GM03348 (cell line): Measurements from ENCODE around the gene AFG1L.
"Not testable (repeated sequence)": the region's sequence is repeated elsewhere in the genome, so short reads cannot be mapped to it uniquely, and the experiment has no call there.

Source experiments
- DNase-seq: peaks from one replicate; pipeline ENCODE4 v3.0.0; 2012; ENCODE audit warnings: low spot score

AFG1L gene

GRCh38 chr6:108294727-108295625 is at the start of gene AFG1L:
Gene AFG1L, plus strand, starts transcription at chr6:108295054. Its CDS starts 26 bp downstream, at chr6:108295080.
- DNase-seq = peak; percentile 97

DNA sequence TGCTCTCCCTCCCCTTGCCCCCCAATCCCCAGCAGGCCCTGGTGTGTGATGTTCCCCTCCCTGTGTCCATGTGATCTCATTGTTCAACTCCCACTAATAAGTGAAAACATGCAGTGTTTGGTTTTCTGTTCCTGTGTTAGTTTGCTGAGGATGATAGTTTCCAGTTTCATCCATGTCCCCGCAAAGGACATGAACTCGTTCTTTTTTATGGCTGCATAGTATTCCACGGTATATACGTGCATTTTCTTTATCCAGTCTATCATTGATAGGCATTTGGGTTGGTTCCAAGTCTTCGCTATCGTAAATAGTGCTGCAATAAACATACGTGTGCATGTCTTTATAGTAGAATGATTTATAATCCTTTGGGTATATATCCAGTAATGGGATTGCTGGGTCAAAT is 49.8 kb upstream of the AFG1L start:
- not testable (repeated sequence) for DNase-seq

DNA sequence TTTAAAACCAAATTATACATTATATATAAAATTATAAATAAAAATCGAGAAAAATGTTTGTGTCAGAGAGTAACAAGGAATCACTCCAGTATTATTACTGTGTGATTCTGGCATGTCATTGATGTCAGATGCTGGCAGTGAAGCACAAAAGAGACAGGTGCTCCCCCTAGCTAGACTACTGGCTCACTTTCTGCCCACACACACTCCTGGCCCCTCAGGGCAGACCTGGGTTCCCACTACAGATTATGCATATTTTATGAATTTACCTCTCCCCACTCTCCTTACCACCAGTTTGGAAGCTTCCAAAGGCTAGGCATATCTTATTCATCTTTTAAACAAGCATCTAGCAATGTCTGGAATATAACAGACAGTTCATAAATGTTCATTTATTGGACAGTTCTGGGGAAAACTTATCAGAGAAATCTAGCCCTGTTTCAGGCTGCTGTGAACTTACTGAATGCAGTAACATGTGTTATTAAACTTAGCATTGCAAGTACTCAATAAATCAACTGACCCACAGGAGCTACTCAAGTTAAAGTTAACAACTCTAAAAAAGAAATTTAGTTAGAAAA is 46.8 kb upstream of the AFG1L start:
- DNase-seq = no peak

GRCh38 chr6:108250240-108250866 is 44.5 kb upstream of the AFG1L start:
- no peak for DNase-seq

DNA sequence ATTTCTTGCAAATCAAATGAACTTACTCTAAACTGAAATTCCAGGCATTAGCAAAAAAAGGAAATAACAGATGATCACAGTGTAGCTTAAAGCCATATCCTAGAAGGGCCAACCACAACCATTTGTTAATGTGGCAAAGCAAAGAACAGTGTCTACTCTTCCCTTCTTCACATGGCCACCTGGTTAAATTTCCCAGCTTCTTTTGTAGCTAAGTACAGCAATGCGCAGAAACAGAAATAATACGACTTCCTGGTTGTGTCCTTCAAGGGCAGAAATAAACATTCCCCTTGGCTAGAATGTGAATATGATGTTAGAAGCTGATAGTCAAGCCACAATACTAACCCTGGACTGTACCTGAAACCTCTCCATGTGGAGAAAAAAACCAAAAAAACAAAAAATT is 43.6 kb upstream of the AFG1L start:
- DNase-seq = no peak

- DNase-seq = no peak
Observed at GRCh38 chr6:108252055-108252454, 42.8 kb upstream of the AFG1L start.

GRCh38 chr6:108253241-108253640 is 41.6 kb upstream of the AFG1L start:
- no peak for DNase-seq

GRCh38 chr6:108254433-108255410 is 40.1 kb upstream of the AFG1L start:
- no peak for DNase-seq

- peak; percentile 59 for DNase-seq
Observed at GRCh38 chr6:108260126-108260808, 34.6 kb upstream of the AFG1L start.

DNA sequence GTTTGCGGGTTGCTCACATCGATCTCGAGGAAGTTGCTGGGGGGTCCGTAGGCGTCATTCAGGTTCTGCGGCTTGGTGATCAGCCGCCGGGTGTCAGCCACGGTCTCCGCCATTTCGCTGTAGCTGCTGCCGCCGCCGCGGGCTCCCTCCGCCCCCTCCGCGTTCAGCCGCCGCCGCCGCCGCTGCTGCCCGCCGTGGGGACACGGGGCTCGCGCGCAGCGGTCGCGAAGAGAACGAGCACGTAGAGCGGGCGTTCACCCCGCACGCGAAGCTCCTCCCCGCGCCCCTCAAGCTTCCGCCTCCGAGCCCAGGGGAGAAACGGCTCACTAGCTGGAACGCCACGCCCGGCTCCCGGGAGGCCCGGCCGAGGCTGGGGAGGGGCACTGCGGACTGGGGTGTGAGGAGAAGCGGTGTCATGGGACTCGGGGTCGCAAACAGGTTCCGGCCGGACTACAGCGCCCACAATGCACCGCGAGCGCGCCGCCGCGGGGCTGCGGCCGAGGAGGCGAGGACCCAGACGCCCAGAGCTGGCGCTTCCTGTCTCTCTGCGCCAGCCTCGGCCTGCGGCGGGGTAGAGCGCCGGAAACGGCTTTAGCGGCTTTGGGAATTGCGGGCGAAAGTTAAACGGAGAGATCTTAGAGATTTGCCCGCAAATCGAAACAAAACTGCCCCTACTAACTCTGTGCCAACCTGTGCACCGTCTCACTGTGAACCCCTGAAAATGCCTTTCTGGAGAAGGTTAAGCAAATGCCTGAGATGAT is 33.9 kb upstream of the AFG1L start, which contains the start of gene SNX3:
Gene SNX3, minus strand, starts transcription at position 232 of the 761 bp plus-strand sequence. Its CDS starts 119 bp downstream, at position 113.
- DNase-seq = peak; percentile 97

DNA sequence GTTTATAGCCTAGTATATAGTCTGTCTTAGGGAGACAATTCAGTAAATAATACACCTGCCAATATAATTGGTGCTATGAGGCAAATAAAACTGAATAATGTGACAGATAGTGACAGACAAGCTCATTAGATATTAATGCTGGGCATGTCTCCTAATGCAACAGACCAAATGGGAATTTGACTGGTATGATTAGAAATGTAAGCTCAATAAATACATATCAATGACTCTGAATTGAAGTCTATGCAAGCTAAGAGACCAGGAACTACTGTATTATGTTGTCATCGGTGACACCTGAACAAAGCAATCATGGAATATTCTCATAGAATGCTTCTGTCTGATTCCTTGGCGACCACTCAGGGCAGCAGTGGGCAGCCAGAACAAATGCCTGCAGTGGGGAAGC is 31.5 kb upstream of the AFG1L start:
- no peak for DNase-seq

DNA sequence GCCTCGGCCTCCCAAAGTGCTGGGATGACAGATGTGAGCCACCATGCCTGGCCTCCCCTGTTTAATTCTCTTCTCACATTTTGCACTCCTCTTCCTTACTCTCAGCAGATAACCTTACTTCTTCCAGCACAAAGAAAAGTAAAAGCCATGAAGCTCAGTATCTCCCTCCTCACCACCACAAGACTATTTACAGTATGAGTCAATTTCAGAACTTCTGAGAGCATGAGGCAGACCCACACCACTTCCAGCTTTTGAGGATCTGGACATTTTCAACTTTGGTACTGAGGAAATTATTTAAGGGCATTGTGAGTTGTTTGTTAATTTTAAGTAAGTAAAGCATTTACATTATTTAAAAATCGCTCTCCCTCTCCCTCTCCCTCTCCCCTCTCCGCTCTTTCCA is 26.0 kb upstream of the AFG1L start:
- no peak for DNase-seq

DNA sequence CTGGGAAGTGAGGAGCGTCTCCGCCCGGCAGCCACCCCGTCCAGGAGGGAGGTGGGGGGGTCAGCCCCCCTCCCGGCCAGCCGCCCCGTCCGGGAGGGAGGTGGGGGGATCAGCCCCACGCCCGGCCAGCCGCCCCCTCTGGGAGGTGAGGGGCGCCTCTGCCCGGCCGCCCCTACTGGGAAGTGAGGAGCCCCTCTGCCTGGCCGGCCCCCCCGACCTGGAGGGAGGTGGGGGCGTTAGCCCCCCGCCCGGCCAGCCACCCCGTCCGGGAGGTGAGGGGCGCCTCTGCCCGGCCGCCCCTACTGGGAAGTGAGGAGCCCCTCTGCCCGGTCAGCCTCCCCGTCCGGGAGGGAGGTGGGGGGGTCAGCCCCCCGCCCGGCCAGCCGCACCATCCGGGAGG is 24.9 kb upstream of the AFG1L start:
- not testable (repeated sequence) for DNase-seq

DNA sequence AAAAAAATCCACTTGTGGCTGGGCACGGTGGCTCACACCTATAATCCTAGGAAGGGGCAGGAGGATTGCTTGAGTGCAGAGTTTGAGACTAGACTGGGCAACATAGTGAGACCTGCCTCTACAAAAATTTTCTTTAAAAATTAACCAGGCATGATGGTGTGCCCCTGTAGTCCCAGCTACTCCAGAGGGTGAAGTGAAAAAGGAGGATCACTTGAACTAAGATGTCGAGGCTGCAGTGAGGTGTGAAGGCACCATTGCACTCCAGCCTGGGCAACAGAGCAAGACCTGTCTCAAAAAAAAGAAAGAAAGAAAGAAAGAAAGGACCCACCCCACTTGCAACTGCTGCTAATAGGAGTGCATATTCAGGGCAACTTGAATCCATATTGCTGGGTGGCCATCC is 20.3 kb upstream of the AFG1L start:
- no peak for DNase-seq

- no peak for DNase-seq
Observed at GRCh38 chr6:108275976-108276375, 18.9 kb upstream of the AFG1L start.

GRCh38 chr6:108277295-108277694 is 17.6 kb upstream of the AFG1L start:
- DNase-seq = no peak

GRCh38 chr6:108277831-108278230 is 17.0 kb upstream of the AFG1L start:
- DNase-seq = no peak

GRCh38 chr6:108285381-108285780 is 9.5 kb upstream of the AFG1L start:
- no peak for DNase-seq

DNA sequence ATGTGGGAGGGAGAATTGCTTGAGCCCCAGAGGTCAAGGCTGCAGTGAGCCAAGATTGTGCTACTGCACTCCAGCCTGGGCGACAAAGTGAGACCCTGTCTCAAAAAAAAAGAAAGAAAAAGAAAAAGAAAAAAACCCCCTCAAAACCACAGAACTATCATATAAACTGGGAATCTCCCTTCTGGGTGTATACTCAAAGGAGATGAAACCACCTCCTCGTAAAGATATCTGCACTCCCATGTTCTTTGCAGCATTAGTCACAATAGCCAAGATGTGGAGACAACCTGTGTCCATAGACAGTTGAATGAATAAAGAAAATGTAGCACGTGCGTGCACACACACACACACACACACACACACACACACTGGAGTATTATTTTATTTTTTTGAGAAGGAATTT is 8.5 kb upstream of the AFG1L start:
- DNase-seq = no peak

GRCh38 chr6:108287373-108287772 is 7.5 kb upstream of the AFG1L start:
- DNase-seq = no peak
